Endothelial cell of umbilical vein (primary cell): ENCODE data around the gene CTXND1. TPM values are rescaled to one million over a fixed set of nuclear protein-coding genes. Genes with fewer than 3 reads are reported as not detected.
A peak's percentile ranks its signal among the peaks of the same experiment; 100 is the strongest.

Source experiments
- BruUV-seq: library from RNA; stranded (reverse); fragments of 400-500 nt; replicated peaks from 2 replicates; lab custom pipeline; 2021; lab: Mats Ljungman, UMichigan
- CTCF ChIA-PET: fragments of 300-600, 350-600 bp; sonication (Branson Sonifier 250); formaldehyde crosslinking; loops from one replicate; lab custom pipeline; 2021; ENCODE audit warnings: antibody characterized with exemption, inconsistent platforms; lab: Charles Lee
- POLR2A ChIA-PET: fragments of 300-600, 350-600 bp; sonication (Branson Sonifier 250); formaldehyde crosslinking; loops from one replicate; lab custom pipeline; 2021; ENCODE audit warnings: antibody characterized with exemption, inconsistent platforms; lab: Charles Lee
- DNase-seq: peaks from one replicate; pipeline ENCODE4 v3.0.0-alpha.2; 2011; ENCODE audit warnings: low read depth, low spot score
- FAIRE-seq: peaks from 2 replicates; lab custom pipeline; 2011; peaks lifted over from hg19 to GRCh38; lab: Jason Lieb, UNC
- H2AFZ ChIP-seq: 2 replicates; pipeline ENCODE4 v1.6.0; 2012; ENCODE audit warnings: low read depth, low read length, control low read depth, inconsistent platforms
- H3K27ac ChIP-seq: 2 replicates; pipeline ENCODE4 v1.5.1; 2011; ENCODE audit warnings: low read depth, mild to moderate bottlenecking, control low read depth, low read length, moderate library complexity; ENCODE audit not compliant: insufficient read depth
- H3K27me3 ChIP-seq, 2 experiments: 2 replicates each; pipeline versions ENCODE4 v1.6.0 to v1.6.1; 2011; ENCODE audit warnings: low read length in 2 of 2, mixed read lengths in 1 of 2; ENCODE audit not compliant: control insufficient read depth in 2 of 2, insufficient read depth in 2 of 2
- H3K36me3 ChIP-seq, 2 experiments: 2 replicates in 1 of 2; 3 replicates in 1 of 2; pipeline ENCODE4 v1.5.1; 2011; ENCODE audit warnings: low read length in 2 of 2, mild to moderate bottlenecking in 1 of 2, moderate library complexity in 1 of 2; ENCODE audit not compliant: control insufficient read depth in 2 of 2, insufficient read depth in 2 of 2; ENCODE audit errors: extremely low read depth in 1 of 2
- H3K4me1 ChIP-seq: 3 replicates; pipeline ENCODE4 v1.5.1; 2011; ENCODE audit warnings: mild to moderate bottlenecking, low read length; ENCODE audit not compliant: control insufficient read depth, insufficient read depth; ENCODE audit errors: extremely low read depth
- H3K4me2 ChIP-seq: 2 replicates; pipeline ENCODE4 v1.6.1; 2011; ENCODE audit warnings: low read length, control low read depth, mixed read lengths; ENCODE audit not compliant: insufficient read depth
- H3K4me3 ChIP-seq, 3 experiments: fragments of 200-600 bp in 1 of 3; sonication (generic), shearing (Covaris generic) in 1 of 3; replicated peaks in 1 of 3; 2 replicates each; pipeline ENCODE4 v1.5.1; 2011 to 2016; ENCODE audit warnings: control low read depth in 3 of 3, low read length in 3 of 3, mild to moderate bottlenecking in 2 of 3, inconsistent platforms in 1 of 3, low read depth in 1 of 3, moderate library complexity in 1 of 3; ENCODE audit not compliant: insufficient read depth in 1 of 3
- H3K79me2 ChIP-seq: 2 replicates; pipeline ENCODE4 v1.6.0; 2012; ENCODE audit warnings: low read length, inconsistent platforms; ENCODE audit not compliant: control insufficient read depth, insufficient read depth
- H3K9ac ChIP-seq: replicated peaks from 2 replicates; pipeline ENCODE3; 2011; ENCODE audit warnings: low read length, control low read depth; ENCODE audit not compliant: insufficient read depth; ENCODE audit errors: extremely low read depth
- H3K9me1 ChIP-seq: replicated peaks from 3 replicates; pipeline ENCODE4 v1.6.0; 2011; ENCODE audit warnings: mild to moderate bottlenecking, low read length; ENCODE audit not compliant: control insufficient read depth, insufficient read depth; ENCODE audit errors: extremely low read depth
- H3K9me3 ChIP-seq: replicated peaks from 2 replicates; pipeline ENCODE4 v1.5.1; 2012; ENCODE audit warnings: low read length, inconsistent platforms; ENCODE audit not compliant: control insufficient read depth, insufficient read depth
- H4K20me1 ChIP-seq: replicated peaks from 2 replicates; pipeline ENCODE3; 2011; ENCODE audit warnings: mild to moderate bottlenecking, low read length; ENCODE audit not compliant: control insufficient read depth, insufficient read depth; ENCODE audit errors: extremely low read depth
- EZH2 ChIP-seq: IDR thresholded peaks from 2 replicates; pipeline ENCODE4 v1.6.1; 2012; ENCODE audit warnings: borderline replicate concordance, low read depth, mild to moderate bottlenecking, moderate library complexity, low read length, inconsistent platforms; ENCODE audit not compliant: severe bottlenecking
- FOS ChIP-seq: IDR thresholded peaks from 2 replicates; pipeline ENCODE4 v1.6.1; 2011; ENCODE audit warnings: mild to moderate bottlenecking, low read length, moderate library complexity, borderline replicate concordance; ENCODE audit not compliant: insufficient read depth
- GATA2 ChIP-seq: IDR thresholded peaks from 2 replicates; pipeline ENCODE4 v1.7.0; 2011; ENCODE audit warnings: low read depth, mild to moderate bottlenecking, moderate library complexity, mixed read lengths, low read length; ENCODE audit not compliant: insufficient read length, insufficient read depth
- JUN ChIP-seq: IDR thresholded peaks from 2 replicates; pipeline ENCODE4 v1.6.1; 2011; ENCODE audit warnings: borderline replicate concordance, low read depth; ENCODE audit not compliant: insufficient read length, insufficient read depth
- MYC ChIP-seq: IDR thresholded peaks from one replicate; pipeline ENCODE4 v1.6.1; 2011; ENCODE audit warnings: mild to moderate bottlenecking, low read depth, low read length
- POLR2A ChIP-seq: IDR thresholded peaks from 2 replicates; pipeline ENCODE4 v1.6.1; 2012; ENCODE audit warnings: low read depth, mild to moderate bottlenecking, control low read depth, low read length
- POLR2AphosphoS5 ChIP-seq: IDR thresholded peaks from 2 replicates; pipeline ENCODE4 v1.6.1; 2012; ENCODE audit warnings: low read depth, mild to moderate bottlenecking, control low read depth, low read length, moderate library complexity; ENCODE audit not compliant: insufficient read depth
- dilution Hi-C: fragments of 300-500 bp; cut with MboI; formaldehyde crosslinking; loops from one replicate; pipeline ENCODE4 v1.15.0; 2019; ENCODE audit warnings: low sequenced_read_pairs; ENCODE audit not compliant: extremely low pct_ligation_motif_present
- intact Hi-C: fragments of 100-400 bp; cut with micrococcal nuclease; formaldehyde crosslinking; loops from one replicate; pipeline ENCODE4 v1.10.0; 2022
- polyA plus RNA-seq, 4 experiments: library from polyadenylated mRNA; depleted of rRNA in 3 of 4; stranded (reverse) in 3 of 4; unstranded in 1 of 4; fragments of >200 nt; gene quantifications; 2 replicates each; pipeline versions ENCODE4 v1.2.1 to v1.2.3, GENCODE V29; 2011 to 2012; ENCODE audit warnings: missing spikeins in 1 of 4
- total RNA-seq: library from RNA; stranded (reverse); gene quantifications from 2 replicates; pipeline ENCODE4 v1.2.3, GENCODE V29; 2021
- TF ChIP-seq, protein P1 (sequence below): IDR thresholded peaks from 2 replicates; pipeline ENCODE4 v1.6.1; 2011; ENCODE audit not compliant: insufficient read depth, insufficient read length
- TF ChIP-seq, protein P2 (sequence below), 2 donors: IDR thresholded peaks; 1 replicate in 1 of 2; 2 replicates in 1 of 2; pipeline ENCODE4 v1.5.1; 2011; ENCODE audit warnings: low read length in 2 of 2, mild to moderate bottlenecking in 2 of 2, moderate library complexity in 2 of 2, control low read depth in 1 of 2, inconsistent platforms in 1 of 2, low read depth in 1 of 2; ENCODE audit not compliant: insufficient read depth in 1 of 2; ENCODE audit errors: extremely low read depth in 1 of 2

Gene CTXND1
- total and polyA plus RNA-seq, 2 donors (not counting 3 experiments of a cell fraction or from before 2014, with no cell fraction given) = not detected

DNA sequence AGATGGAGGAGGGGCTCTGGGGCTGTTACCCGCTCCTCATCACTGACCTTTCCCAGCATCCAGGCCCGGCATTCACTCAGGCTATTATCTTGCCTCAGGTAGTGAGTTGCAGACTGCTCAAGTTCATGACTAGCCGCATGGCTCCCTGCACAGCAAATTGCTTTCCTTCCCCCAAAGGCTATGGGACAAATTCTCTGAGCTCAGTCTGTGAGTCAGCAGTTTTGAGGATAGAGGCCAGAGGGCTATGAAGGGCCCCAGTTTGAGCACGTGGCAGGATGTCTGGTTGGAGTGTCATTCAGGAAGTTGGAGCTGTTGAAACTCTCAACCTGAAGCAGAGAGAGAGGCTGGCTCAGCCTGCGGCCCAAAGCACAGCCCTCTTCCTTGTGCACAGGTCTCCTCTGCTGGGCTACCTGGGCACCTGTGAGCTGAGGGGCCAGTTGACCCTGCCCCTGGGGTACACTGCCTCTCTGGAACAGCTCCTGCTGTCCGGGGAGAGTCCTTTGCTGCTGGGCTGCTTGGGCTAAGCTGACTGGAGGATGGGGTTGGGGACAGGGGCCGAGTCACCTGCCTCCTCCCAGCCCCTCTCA, 91.3 kb downstream of the CTXND1 start:
- TF ChIP-seq EZH2 (no peak), FOS (peak; percentile 44), POLR2AphosphoS5 (peak; percentile 53), JUN (peak; percentile 32), MYC (peak; percentile 81), POLR2A (no peak), GATA2 (no peak)
- TF ChIP-seq, protein P1, sequence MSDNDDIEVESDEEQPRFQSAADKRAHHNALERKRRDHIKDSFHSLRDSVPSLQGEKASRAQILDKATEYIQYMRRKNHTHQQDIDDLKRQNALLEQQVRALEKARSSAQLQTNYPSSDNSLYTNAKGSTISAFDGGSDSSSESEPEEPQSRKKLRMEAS = peak; percentile 90
- TF ChIP-seq, protein P2, sequence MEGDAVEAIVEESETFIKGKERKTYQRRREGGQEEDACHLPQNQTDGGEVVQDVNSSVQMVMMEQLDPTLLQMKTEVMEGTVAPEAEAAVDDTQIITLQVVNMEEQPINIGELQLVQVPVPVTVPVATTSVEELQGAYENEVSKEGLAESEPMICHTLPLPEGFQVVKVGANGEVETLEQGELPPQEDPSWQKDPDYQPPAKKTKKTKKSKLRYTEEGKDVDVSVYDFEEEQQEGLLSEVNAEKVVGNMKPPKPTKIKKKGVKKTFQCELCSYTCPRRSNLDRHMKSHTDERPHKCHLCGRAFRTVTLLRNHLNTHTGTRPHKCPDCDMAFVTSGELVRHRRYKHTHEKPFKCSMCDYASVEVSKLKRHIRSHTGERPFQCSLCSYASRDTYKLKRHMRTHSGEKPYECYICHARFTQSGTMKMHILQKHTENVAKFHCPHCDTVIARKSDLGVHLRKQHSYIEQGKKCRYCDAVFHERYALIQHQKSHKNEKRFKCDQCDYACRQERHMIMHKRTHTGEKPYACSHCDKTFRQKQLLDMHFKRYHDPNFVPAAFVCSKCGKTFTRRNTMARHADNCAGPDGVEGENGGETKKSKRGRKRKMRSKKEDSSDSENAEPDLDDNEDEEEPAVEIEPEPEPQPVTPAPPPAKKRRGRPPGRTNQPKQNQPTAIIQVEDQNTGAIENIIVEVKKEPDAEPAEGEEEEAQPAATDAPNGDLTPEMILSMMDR (IDR thresholded peaks at IDR 0.05; ENCODE audit: extremely low read depth in 1 of 2, insufficient read depth in 1 of 2, low read depth in 1 of 2, low read length in 2 of 2) = no peak
- ChIA-PET POLR2A (interaction anchor here (1.2 to 1.5 kb wide), 2 partner anchors 18 to 139 kb away, joined by 3 to 4 read pairs; no protein-coding TSS in a partner anchor), CTCF (interaction anchor here (1.0 to 4.2 kb wide), 5 partner anchors 10 to 307 kb away, joined by 3 to 31 read pairs (median 3); no protein-coding TSS in a partner anchor)
- Histone ChIP-seq H3K27ac (peak overlapping the region; percentile 47), H3K36me3 (peaks cover 0 to 2% of the 10 kb centered on the region in 2 experiments), H3K9ac (no peak overlapping the region), H3K79me2 (no peaks in the 10 kb centered on the region), H3K4me3 (no peak overlapping the region), H3K9me1 (no peaks in the 10 kb centered on the region), H3K4me2 (no peak overlapping the region), H3K4me1 (peaks cover 11% of the 10 kb centered on the region), H3K27me3 (no peaks in the 10 kb centered on the region), H4K20me1 (no peaks in the 10 kb centered on the region), H3K9me3 (no peaks in the 10 kb centered on the region), H2AFZ (peak overlapping the region; percentile 47)
- FAIRE-seq = peak; percentile 82
- DNase-seq = peak; percentile 77
- no TSS peak for BruUV-seq
- intact Hi-C loops = no loop called here
- dilution Hi-C loops = no loop called here
